Pulmonary artery endothelial cell (primary cell): ENCODE measurements around the gene CHI3L1. TPM values are rescaled to one million over a fixed set of nuclear protein-coding genes. Genes with fewer than 3 reads are reported as not detected.

ENCODE experiments used
- DNase-seq: peaks from one replicate; pipeline ENCODE4 v3.0.0-alpha.2; 2011; ENCODE audit warnings: low read depth, low spot score
- total RNA-seq: library from RNA; depleted of rRNA; stranded (reverse); fragments of >200 nt; gene quantifications from 2 replicates; pipeline ENCODE4 v1.2.3, GENCODE V29; 2014

The CHI3L1 gene
- total RNA-seq, 1 donor from 2014 or later, result not detected

DNA sequence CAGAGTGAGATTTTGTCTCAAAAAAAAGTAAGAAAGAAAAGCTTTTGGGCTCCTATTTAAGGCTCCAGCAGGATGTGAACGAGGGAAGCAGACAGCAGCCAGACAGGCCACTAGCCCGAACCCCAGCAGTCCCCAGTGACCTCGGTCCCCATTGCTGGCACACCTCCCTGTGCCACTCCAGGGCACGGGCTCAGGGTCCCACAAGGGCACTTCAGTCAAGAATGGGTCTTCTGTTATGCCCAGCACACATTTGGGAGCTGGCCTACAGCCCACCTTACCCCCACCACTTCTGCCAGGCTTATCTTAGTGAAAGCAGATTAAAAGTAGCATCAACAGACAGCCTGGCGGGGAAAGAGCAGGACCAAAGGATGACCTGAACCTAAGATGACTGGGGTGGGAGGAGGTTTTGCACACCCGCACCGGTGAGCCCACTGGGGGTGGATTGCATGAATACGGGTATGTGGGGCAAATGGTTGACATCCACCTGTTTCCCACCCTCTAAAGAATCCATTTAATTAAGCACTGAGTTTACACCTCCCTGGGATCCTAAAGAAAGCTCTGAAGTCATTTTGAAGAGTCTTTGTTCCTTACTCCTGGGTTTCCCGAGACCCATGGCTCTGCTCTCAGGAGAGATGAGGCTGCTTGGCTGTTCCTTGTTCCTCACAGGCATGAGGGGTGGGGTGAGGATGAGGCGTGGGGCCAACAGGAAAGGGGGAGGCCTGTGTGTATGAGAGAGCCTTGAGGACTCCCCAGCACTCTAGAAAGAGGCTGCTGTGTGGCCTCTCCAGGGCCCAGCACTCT, 4.7 kb downstream of the CHI3L1 start:
- DNase-seq, result no peak

DNA sequence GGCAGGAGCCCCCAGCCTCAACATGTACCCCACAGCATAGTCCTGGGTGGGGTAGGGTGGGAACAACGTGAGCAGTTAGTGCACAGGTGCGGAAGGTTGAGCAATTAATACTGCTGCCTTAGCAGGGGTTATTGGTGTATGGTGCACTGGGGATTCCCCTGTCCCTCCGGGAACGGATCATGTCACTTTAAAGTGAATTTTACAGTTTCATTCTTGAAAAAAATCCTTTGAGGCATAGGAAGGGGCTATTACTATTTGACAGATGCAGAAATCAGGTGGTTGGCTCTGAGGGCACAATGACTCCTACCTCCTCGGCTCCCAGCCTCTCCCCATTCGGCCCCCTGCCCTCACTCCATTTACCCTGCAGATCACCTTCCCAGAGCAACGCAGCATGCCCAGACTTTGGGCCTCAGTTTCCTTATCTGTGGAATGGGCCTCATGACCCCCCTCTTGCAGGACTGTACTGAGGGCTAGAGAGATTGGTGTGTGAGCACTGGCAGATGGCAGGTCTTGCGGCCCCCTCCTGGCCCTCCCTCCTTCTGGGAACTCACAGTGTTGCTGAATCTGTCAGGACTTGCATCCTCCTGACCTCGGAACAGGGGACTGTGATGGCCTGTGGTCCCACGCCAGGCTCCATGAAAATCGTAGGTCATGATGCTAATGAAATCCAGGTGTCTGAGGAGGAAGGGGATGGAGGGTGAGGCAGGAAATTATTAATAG, 5.7 kb downstream of the CHI3L1 start:
- no peak for DNase-seq

DNA sequence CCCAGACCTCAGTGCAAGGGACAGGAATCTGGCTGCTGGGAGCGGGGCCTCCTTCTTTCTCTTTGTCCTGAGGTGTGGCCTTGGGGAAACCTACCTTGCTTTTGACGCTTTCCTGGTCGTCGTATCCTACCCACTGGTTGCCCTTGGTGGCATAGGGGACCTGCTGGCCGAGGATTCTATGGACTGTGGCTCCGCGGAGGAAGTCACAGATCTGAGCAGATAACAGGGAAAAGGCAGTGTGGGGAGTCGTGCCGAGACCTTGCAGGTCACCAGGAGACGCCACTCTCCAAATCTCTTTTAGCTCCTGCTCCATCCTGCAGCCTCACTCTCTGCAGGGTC, 6.9 kb downstream of the CHI3L1 start:
- DNase-seq, result no peak

DNA sequence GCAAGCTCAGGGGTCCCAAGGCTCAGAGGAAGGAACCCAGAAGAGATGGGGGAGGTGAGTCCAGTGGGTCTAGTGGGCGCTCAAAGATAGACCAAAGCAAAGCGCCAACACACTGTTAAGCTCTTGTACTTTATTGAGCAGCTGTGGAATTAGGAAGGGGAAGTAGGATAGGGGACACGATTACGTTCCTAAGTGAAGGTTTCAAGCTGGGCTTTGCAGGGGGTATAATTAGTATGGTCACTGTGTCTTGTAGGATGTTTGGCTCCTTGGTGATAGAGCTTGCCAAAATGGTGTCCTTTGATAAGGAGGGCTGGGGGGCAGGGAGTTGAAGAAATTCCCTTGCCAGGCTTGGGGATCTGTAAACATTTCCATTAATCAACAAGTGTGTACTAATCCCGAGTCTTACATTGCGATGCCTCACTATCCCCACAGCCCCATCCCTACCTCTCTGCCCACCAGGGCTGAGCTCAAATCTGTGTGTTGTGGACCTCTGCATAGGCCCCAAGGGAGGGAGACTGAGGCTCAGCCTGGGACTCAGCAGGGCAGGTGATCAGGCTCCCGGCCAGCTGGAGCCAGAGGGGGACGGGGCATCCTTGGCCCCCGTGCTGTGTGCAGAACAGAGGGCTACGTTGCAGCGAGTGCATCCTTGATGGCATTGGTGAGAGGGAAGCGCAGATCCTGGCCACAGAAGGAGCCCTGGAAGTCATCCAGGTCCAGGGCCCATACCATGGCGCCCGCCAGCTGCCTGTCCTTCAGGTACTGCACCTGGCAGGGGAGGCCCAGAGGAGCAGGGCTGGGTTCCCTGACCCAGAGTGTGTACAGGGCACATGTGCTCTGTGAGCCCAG, 7.5 kb downstream of the CHI3L1 start:
- DNase-seq, result no peak

DNA sequence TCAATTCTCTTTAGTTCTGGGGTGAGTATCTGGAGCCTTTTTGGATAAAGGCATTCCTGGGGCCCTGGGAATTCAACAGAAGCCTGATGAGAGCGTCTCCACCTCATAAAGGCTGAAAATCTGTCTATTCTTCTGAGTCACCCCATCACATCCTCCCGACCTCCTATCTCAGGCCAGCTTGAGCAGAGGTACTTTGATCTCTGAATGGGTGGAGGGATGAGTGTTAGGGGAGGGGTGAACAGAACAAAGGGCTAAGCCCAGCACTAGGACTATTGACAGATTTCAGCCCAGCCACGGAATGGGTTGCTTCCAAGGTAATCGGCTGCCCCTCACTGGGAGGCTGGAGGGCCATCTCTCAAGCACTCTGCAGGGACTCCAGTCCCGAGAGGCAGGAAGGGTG, 8.4 kb downstream of the CHI3L1 start:
- no peak for DNase-seq

DNA sequence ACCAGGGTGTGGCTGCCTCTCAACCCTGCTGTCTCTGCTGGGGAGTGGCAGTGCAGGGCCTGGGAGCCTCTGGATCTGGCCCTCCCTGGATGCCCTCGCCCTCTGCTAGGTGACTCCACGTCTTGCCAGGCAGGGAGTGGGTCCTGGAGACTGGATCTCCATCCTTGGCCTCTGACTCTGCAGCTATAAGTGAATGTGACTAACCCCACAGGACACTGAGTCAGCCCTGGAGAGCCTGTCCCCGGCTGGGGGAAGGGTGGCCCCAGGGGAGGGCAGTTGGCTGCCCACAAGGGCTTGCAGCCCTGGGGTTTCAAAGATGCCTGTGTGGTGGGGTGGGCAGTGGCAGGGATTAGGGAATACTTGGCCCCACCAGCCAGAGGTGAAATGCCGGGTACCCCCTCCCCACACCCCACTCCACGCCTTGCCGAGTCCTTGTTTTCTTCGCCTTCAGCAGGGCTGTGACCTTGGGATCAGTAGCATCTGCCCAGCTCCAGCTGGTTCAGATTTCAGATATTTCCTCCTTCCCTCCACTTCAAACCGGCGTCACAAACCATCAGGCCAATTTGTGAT, 8.9 kb downstream of the CHI3L1 start:
- no peak for DNase-seq

DNA sequence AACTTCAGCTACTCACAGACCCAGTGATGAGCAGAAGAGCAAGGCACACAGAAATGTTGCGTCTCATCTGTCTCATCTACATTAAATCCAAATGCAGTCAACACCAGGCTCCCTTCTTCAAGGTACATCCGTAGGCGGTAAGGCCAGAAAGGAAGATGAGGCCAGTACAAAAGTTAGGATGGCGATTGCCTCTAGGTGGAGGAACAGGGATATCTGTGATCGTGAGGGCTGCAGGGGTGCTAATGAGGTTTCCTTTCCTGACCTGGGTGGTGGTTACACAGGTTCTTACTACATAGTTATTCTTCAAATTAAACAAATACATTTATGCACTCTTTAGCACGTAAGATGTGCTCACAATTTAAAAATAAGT, 9.5 kb downstream of the CHI3L1 start:
- no peak for DNase-seq

DNA sequence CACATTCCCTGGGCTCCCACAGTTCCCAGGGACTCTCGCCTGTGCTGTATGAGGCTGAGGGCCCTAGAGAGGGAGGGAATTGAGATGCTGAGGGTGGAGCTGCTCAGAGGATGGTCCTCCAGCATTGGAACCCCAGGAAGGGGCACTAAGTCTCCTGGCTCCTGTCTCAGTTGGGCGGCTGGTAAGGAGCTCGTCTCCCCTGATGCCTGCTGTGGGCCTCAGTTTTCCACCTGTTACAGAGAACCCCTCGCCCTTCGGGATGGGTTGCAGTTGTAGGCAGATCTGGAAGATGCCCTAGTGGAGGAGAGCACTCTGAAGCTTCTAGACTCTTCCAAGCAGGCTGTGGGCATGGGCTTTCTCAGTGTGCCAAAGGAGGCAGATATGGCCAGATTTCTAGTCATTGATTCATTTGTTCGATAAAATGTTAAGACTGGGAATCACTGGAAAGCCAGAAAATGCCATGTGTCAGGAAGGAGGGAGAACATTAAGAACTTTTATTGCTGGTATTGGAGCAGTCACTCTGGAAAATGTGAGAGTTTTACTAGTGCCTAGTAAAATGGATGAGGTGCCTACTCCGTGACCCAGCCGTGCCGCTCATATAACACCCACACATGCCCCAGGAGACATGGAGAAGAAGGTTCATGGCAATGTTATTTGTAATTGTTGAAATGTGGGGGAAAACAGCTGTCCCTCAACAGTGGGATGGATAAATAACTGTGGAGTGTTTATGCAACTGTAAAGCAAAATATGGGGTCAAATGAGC, 10.1 kb downstream of the CHI3L1 start:
- no peak for DNase-seq

DNA sequence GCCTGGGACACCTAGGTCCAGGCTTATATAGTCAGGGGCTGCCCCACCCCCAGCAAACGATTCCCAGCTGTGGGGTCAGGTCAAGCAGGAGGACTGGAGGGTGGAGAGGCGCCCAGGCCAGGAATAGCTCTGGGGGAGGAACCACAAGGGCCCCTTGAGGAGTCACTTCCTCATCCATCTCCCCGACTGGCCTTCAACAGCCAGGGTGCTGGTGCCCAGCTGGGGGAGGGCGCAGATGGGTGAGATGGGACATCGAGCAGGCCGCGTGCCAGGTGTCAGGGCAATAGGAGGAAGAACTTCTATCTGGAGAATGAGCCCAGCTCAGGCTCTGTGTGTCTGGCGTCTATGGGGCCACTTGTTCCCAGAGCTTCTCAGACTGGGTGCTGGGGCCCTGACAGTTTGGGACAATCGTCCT, 10.7 kb downstream of the CHI3L1 start:
- no peak for DNase-seq

DNA sequence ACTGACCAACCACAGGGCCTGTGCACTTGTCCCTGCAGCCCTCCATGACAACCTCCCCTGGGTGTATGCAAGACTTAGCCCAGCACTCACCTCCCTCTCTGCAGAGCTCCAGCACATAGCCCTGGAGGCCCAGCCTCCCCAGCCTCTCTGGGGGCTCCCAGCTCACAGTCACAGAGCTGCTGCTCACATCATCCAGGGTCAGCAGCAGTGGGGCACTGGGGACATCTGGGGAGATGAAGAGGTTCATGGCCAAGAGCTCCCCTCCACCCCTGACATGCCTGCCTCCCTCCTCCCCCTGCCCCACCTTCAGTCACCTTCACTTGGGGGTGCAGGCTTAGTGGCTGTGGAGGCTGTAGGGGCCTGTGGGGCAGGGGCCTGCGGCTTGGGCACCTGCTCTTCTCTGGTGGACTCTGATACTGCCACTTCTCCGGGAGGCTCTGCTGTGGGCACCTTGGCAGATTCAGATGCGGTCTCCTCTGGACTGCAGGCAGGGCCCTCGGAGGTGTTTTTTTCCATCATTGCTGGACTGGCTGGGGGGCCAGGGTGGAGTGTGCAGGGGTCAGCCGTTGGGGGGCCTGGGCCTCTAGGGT, 11.2 kb downstream of the CHI3L1 start, which contains the start of gene MYBPH:
Gene MYBPH (minus strand): TSS at position 590 of the 590 bp plus-strand sequence. CDS start 71 bp downstream, at position 519.
- no peak for DNase-seq

DNA sequence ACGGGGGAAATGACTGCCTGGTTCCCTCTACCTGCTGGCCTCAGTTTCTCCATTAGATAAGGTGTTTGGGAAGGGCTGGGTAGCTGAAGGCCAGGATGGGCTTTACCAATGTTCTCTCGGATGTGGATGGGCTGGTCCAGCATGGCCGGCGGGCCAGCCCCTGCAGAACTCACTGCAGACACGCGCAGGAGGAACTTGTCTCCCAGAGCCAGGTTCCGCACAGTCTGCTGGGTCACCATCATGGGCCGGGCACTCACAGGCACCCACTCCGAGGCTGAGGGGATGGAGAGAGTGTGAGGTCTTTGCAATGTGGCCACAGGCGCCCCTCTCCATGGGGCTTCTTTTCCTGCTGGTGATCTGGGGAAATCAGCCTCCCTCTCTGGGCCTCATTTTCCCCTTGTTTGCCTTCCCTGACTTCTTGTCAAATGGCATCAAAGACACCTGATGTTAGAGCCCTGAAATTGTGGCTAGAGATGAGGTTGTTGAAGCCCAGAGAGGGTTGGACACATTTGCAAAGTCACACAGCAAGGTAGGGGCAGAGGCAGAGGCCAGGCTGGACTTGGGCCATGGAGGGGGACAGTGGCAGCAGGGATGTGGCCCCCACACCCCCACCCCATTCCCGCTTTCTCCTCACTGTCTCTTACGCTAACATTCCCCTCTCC, 12.0 kb downstream of the CHI3L1 start:
- DNase-seq, result no peak

DNA sequence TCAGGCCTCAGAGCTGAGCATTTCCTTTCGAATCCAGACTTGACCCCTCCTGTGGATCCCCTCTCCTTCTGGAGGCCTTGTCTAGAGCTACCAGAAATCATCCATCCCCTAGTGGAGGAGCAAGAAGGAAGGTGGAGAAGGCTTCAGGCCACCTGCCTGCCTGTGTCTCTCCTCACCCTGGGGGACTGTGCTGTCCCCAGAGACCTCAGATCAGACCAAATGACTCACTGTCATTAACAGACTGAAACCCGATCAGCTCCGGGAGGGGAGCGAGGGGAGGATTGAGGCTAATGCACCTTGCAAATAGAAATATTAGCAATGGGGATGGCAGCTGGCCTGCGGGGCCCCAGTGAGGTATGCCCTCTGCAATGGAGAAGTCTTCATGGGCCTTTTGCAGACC, 12.9 kb downstream of the CHI3L1 start:
- no peak for DNase-seq

DNA sequence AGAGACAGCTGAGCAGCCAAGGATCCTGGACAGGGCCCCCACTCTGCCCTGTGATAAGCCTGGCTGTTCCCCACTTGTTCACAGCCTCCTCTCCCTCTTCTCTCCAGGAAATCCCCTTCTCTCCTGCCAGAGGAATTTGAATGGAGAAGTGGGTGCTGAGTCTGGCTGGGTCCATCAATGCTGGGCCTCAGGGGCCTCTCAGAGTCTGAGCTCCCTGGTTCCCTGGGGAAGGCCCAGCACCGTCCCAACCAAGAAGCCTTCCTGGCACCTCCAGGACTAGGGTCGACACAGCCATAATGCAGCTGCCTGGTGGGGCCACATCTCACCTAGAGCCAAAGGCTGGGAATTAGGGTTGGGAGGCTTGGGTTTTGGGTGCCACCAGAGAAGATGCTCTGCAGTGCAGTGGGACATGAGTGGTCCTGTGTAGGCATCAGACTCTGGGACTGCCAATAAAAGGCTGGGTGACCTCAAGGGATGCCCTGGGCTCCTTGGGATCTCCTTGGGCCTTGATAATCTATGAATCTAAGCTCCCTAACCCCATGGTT, 13.4 kb downstream of the CHI3L1 start:
- DNase-seq, result no peak

DNA sequence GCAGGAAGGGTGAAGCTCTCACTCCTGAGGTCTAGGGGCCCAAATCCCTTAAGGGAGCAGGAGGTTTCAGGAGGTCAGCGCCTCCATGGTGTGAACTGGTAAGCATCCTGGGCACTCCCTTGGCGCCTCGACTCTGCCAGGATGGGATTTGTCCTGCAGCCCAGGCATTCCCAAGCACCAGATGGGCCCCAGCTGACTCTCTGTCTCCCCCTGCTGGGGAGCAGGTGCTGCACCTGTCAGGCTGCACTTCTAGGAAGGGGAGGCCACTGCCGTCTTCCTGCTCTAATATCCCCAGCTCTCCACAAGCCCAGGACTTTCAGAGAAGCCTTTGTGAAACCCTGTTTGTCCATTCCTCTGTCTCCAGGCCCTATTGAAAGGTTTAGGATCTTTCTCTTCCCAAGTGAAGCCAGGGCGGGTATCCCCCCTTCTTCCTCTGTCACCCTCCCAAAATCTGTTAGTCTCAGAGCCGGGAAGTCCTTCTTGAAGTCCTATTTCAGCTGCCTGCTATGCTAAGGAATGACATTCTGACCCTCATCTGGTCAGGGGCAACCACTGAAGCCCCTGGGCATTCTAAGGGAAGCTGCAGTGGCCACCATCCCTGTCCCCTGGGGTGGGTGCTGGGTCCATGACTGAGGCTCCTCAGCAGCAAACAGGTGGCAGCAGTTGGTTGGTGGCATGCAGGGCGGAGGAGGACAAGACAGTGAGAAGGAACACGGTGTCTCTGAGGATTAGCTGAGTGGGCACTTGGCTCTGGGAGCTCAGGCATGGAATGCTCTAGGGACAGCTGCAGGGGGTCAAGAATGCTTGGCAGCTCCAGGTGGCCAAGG, 14.1 kb downstream of the CHI3L1 start:
- no peak for DNase-seq

DNA sequence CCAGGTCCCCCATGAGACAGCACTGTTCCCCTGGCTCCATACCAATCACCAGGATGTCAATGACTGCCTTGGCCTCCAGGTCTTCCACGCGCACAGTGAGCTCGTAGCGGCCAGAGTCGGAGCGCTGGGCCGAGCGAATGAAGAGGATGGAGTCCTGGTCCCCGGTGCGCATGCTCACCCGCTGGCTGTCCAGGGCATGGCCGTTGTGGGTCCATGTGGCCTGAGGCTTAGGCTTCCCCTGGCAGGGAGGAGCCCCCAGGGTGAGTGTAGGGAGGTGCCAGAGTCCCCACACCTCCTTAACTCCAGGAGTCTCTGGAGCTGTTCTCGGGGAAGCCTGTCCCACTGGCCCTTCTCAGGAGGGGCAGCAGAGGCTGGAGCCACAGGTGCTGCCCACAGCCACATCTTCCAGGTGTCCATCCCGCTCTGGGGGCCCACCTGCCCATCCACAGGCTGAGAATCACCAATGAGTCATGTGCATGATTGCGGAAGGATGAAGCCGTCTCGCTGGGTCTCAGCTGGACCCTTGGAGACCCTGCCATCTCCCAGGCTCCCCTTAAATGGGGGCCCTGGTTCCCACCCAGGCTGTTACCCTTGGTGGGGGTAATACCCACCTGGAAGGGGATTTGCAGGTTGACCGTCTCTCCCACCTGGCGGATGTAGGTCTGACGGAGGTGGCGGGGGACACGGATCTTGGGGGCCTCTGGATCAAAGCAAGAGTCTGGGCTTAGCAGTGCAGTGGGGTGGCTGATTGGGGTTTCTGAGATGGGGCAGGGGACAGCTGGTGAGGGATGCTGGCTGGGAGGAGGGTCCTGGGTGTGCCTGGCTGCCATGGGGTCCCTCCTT, 14.9 kb downstream of the CHI3L1 start:
- no peak for DNase-seq

DNA sequence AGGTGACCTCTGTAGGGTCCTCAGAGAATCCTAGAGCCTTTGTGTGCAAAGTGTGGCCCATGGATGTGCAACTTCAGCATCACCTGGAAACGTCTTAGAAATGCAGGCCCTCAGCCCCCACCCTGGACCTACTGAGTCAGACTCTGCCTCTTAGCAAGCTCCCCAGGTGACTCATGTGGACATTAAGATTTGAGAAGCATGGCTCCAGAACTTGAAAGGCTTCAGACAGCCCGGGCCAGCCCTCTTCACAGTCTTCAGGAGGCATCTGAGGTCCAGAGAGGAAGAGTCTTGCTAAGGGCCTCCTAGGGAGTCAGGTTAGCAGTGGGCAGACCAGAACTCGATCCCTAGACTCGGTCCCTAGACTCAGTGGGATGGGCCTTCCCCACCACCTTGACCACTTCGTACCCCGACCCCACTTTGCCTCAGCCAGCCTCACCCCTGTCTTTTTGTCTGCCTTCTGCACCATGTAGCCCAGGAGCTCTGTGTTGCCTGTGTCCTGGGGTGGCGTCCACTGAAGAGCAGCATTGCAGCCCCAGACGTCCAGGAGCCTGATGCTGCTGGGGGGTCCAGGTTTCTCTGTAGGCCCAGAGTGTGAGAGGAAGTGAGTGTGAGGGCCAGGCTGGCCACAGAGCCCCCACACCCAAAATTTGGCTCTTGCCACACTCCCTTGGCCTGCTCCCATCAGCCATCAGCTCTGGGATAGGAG, 15.7 kb downstream of the CHI3L1 start:
- DNase-seq, result no peak

DNA sequence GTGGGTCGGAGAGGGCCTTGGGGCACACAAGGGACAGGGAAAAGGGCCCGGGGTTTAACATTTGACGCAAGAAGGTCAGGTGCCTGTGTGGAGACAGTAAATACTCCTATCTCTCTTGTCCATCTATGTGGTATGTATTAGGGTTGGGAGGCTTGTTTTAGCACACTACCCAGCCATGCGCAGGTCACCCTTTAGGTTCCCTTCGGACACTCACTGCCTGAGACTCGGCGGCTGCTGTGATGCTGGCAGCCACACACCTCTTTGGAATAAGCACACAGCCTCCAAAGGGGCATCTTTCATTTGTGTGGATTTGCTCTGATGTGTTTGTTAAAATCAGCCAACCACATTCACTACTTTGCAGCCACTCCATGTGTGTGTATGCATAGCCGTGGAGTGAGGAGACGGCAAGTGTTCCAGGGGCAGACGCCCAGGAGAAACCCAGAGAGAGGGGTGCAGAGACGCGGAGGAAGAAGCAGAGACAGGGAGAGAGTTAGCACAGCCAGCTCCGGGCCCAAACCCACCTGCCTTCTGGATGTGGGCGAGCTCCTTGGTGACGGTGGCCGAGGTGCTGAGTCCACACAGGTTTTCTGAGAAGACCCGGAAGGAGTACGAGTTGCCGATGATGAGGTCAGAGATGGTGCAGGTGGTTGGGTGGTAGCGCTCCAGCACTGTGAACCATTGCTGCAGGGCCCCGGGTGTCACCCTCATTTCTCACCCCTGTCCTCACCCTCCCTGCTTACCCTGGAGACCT, 16.6 kb downstream of the CHI3L1 start:
- no peak for DNase-seq
